Activated gamma-delta T cell treated with Interleukin-2 at 50 U/mL for 16 hours (primary cell): Measurements from ENCODE around the gene RRP9.

ENCODE experiments used
- DNase-seq: peaks from one replicate; pipeline ENCODE4 v3.0.0-alpha.2; 2020

RRP9 gene

GRCh38 chr3:51896607-51897305 lies 44.9 kb downstream of the RRP9 start:
- DNase-seq, result no peak

- DNase-seq, result no peak
Measured at GRCh38 chr3:51894939-51895338, 46.8 kb downstream of the RRP9 start.

- no peak for DNase-seq
Measured at GRCh38 chr3:51894391-51894790, 47.3 kb downstream of the RRP9 start.

- DNase-seq, result no peak
Measured at GRCh38 chr3:51891242-51892039, 50.3 kb downstream of the RRP9 start.

GRCh38 chr3:51888463-51889105 lies 53.1 kb downstream of the RRP9 start:
- no peak for DNase-seq

GRCh38 chr3:51887620-51888019 lies 54.1 kb downstream of the RRP9 start:
- no peak for DNase-seq

- no peak for DNase-seq
Measured at GRCh38 chr3:51886447-51886846, 55.3 kb downstream of the RRP9 start.
